ENCODE data around the gene MT1A. TPM values are rescaled to one million over a fixed set of nuclear protein-coding genes. Genes with fewer than 3 reads are reported as not detected.

MT1A gene
- total RNA-seq, 1 experiment from 2014 or later, result not detected

DNA sequence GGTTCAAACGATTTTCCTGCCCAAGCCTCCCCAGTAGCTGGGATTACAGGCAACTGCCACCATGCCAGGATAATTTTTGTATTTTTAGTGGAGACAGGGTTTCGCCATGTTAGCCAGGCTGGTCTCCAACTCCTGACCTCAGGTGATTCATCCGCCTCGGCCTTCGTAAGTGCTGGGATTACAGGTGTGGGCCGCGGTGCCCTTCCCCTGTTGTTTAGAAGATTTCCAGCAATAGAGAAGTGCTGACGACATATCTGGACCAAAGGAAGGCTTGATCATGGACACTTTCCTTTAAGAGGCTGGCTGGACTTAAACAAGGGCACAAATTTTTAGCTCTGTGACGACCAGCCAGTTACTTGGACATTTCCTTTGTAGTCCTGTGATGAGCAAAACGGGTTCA, 7.3 kb upstream of the MT1A start:
- no peak overlapping the region for H3K27ac ChIP-seq (ENCODE audit: low read depth, low read length, poor library complexity, severe bottlenecking)
- DNase-seq (ENCODE audit: low spot score), result no peak
- peaks cover 6% of the 10 kb centered on the region for H3K4me1 ChIP-seq (ENCODE audit: insufficient read depth, low read length, poor library complexity, severe bottlenecking)
- CTCF ChIA-PET, result no interaction called here
- H3K36me3 ChIP-seq (ENCODE audit: insufficient read depth, low read length, poor library complexity, severe bottlenecking), result no peaks in the 10 kb centered on the region
- no peak for TF ChIP-seq EZH2 (IDR thresholded peaks at IDR 0.05; ENCODE audit: borderline replicate concordance, low read depth, low read length, poor library complexity, severe bottlenecking)
- TF ChIP-seq, protein P1, sequence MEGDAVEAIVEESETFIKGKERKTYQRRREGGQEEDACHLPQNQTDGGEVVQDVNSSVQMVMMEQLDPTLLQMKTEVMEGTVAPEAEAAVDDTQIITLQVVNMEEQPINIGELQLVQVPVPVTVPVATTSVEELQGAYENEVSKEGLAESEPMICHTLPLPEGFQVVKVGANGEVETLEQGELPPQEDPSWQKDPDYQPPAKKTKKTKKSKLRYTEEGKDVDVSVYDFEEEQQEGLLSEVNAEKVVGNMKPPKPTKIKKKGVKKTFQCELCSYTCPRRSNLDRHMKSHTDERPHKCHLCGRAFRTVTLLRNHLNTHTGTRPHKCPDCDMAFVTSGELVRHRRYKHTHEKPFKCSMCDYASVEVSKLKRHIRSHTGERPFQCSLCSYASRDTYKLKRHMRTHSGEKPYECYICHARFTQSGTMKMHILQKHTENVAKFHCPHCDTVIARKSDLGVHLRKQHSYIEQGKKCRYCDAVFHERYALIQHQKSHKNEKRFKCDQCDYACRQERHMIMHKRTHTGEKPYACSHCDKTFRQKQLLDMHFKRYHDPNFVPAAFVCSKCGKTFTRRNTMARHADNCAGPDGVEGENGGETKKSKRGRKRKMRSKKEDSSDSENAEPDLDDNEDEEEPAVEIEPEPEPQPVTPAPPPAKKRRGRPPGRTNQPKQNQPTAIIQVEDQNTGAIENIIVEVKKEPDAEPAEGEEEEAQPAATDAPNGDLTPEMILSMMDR (conservative IDR thresholded peaks at IDR 0.05; ENCODE audit: low read depth, low read length), result no peak
- no peaks in the 10 kb centered on the region for H3K9me3 ChIP-seq (ENCODE audit: low read depth, low read length, poor library complexity, severe bottlenecking)
- no TSS peak for BruUV-seq (replicated peaks)
- POLR2A ChIA-PET (ENCODE audit: low non-redundant PET), result interaction anchor here (0.6 kb wide), 1 partner anchor 16 kb away, joined by 3 read pairs; no protein-coding TSS in a partner anchor
- H3K4me3 ChIP-seq (ENCODE audit: low read depth, low read length, poor library complexity, severe bottlenecking), result no peak overlapping the region
- H3K27me3 ChIP-seq (replicated peaks; ENCODE audit: insufficient read depth, low read depth, low read length, poor library complexity), result peaks cover 42% of the 10 kb centered on the region
- intact Hi-C loops (cut with micrococcal nuclease; ENCODE audit: unreplicated experiment), result no loop called here

DNA sequence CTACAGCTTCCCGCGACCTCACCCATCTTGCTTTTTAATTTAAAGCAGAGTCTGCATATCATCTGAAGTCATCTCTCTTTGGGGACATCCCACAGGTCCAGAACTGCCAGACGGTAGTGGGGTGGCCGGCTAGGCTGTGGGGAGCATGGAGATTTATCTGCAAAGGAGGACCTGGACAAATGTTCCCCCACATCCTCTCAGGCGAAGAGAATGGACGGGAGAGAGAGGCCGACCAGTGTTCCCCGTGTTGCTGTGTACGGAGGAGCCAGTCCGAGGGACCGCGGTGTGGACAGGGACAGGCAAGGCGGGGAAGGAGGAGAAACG, 6.7 kb upstream of the MT1A start:
- Histone ChIP-seq H3K27ac (ENCODE audit: low read depth, low read length, poor library complexity, severe bottlenecking) (no peak overlapping the region), H3K36me3 (ENCODE audit: insufficient read depth, low read length, poor library complexity, severe bottlenecking) (no peaks in the 10 kb centered on the region), H3K4me3 (ENCODE audit: low read depth, low read length, poor library complexity, severe bottlenecking) (no peak overlapping the region), H3K27me3 (replicated peaks; ENCODE audit: insufficient read depth, low read depth, low read length, poor library complexity) (peaks cover 48% of the 10 kb centered on the region), H3K9me3 (ENCODE audit: low read depth, low read length, poor library complexity, severe bottlenecking) (no peaks in the 10 kb centered on the region), H3K4me1 (ENCODE audit: insufficient read depth, low read length, poor library complexity, severe bottlenecking) (peaks cover 6% of the 10 kb centered on the region)
- no peak for DNase-seq (ENCODE audit: low spot score)
- intact Hi-C loops (cut with micrococcal nuclease; ENCODE audit: unreplicated experiment), result no loop called here
- ChIA-PET POLR2A (ENCODE audit: low non-redundant PET) (no interaction called here), CTCF (no interaction called here)
- no peak for TF ChIP-seq EZH2 (IDR thresholded peaks at IDR 0.05; ENCODE audit: borderline replicate concordance, low read depth, low read length, poor library complexity, severe bottlenecking)
- TF ChIP-seq, protein P1 (conservative IDR thresholded peaks at IDR 0.05; ENCODE audit: low read depth, low read length), result no peak
- BruUV-seq (replicated peaks), result no TSS peak

DNA sequence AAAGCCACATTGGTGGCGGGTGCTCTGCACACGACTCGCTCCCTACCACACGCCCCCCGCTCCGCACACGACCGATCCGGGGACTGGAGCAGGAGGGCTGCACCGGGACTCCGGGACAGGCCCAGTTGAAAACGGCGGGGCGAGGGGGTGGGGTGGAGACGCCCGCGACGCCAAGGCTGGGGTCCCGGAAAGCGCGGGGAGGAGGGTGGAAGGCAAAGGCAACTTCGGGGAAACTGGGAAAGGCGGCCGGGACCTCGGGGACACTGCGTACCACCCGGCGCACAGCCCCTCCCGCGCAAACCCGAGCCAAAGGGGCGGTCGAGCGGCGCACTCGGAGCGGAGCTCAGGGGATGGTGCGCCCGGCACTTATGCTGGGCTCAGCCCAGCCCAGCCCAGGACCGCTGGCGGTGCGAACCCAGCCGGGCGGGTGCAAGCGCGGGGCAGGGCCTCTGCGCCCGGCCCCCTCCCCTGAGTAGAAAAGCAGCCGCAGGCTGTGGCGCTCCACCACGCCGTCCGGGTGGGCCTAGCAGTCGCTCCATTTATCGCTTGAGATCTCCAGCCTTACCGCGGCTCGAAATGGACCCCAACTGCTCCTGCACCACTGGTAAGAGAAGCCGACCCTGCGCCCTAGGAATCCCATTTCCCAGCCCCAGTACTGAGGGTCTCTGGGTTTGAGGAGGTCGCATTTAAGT, 6.2 kb upstream of the MT1A start, which contains the start of gene MT1M:
MT1M (plus strand) TSS at position 504 of the 692 bp plus-strand sequence; CDS start at position 577, 73 bp downstream.
- DNase-seq (ENCODE audit: low spot score), result no peak
- ChIA-PET POLR2A (ENCODE audit: low non-redundant PET) (no interaction called here), CTCF (no interaction called here)
- H3K9me3 ChIP-seq (ENCODE audit: low read depth, low read length, poor library complexity, severe bottlenecking), result no peaks in the 10 kb centered on the region
- peaks cover 53% of the 10 kb centered on the region for H3K27me3 ChIP-seq (replicated peaks; ENCODE audit: insufficient read depth, low read depth, low read length, poor library complexity)
- H3K4me3 ChIP-seq (ENCODE audit: low read depth, low read length, poor library complexity, severe bottlenecking), result peak within 1 kb of the TSS; percentile 23
- intact Hi-C loops (cut with micrococcal nuclease; ENCODE audit: unreplicated experiment), result no loop called here
- no peak within 1 kb of the TSS for H3K27ac ChIP-seq (ENCODE audit: low read depth, low read length, poor library complexity, severe bottlenecking)
- peaks cover 2% of the 10 kb centered on the region for H3K4me1 ChIP-seq (ENCODE audit: insufficient read depth, low read length, poor library complexity, severe bottlenecking)
- no peaks in the 10 kb centered on the region for H3K36me3 ChIP-seq (ENCODE audit: insufficient read depth, low read length, poor library complexity, severe bottlenecking)
- no TSS peak for BruUV-seq (replicated peaks)
- TF ChIP-seq, protein P1 (conservative IDR thresholded peaks at IDR 0.05; ENCODE audit: low read depth, low read length), result no peak
- no peak for TF ChIP-seq EZH2 (IDR thresholded peaks at IDR 0.05; ENCODE audit: borderline replicate concordance, low read depth, low read length, poor library complexity, severe bottlenecking)
